Gastrocnemius medialis (tissue), 4 donors: ENCODE results near the gene WFDC10A.

Experiments
- POLR2A ChIP-seq, 2 donors: fragments of 450-650 bp; IDR thresholded peaks; one replicate each; pipeline ENCODE4 v1.6.1; 2017; ENCODE audit warnings: antibody characterized with exemption in 2 of 2, mild to moderate bottlenecking in 2 of 2, moderate library complexity in 2 of 2
- TF ChIP-seq, protein P1 (sequence below), 5 experiments: fragments of 450-650 bp in 3 of 5; fragments of 200-600 bp in 2 of 5; sonication (generic) in 2 of 5; IDR thresholded peaks in 4 of 5; conservative IDR thresholded peaks in 1 of 5; 1 replicate in 4 of 5; 2 replicates in 1 of 5; pipeline ENCODE4 v1.5.1; 2016 to 2019; ENCODE audit warnings: antibody characterized with exemption in 5 of 5, mild to moderate bottlenecking in 3 of 5, moderate library complexity in 3 of 5

DNA sequence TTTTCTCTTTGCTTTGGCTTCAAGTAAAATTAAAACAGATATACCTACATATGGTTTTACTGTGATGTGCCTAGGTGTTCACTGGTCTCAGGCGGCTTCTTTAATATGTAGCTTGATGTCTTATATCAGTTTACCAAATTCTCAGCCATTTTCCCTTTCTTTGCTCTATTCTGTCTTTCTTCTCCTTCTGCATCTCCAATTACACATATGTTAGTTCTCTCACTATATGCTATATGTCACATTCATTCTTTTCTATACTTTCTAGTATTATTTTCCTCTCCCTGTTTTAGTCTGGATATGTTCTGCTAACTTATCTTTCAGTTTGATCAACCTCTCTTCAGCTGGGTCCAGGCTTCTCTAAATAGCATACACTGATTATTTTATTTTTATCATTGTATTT lies 36.0 kb upstream of the WFDC10A start:
- TF ChIP-seq, protein P1, sequence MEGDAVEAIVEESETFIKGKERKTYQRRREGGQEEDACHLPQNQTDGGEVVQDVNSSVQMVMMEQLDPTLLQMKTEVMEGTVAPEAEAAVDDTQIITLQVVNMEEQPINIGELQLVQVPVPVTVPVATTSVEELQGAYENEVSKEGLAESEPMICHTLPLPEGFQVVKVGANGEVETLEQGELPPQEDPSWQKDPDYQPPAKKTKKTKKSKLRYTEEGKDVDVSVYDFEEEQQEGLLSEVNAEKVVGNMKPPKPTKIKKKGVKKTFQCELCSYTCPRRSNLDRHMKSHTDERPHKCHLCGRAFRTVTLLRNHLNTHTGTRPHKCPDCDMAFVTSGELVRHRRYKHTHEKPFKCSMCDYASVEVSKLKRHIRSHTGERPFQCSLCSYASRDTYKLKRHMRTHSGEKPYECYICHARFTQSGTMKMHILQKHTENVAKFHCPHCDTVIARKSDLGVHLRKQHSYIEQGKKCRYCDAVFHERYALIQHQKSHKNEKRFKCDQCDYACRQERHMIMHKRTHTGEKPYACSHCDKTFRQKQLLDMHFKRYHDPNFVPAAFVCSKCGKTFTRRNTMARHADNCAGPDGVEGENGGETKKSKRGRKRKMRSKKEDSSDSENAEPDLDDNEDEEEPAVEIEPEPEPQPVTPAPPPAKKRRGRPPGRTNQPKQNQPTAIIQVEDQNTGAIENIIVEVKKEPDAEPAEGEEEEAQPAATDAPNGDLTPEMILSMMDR (IDR thresholded peaks at IDR 0.05 in 4 of 5, conservative IDR thresholded peaks at IDR 0.05 in 1 of 5) = no peak
- no peak for TF ChIP-seq POLR2A (IDR thresholded peaks at IDR 0.05)
